ENCODE results near the gene GOSR2. TPM values are rescaled to one million over a fixed set of nuclear protein-coding genes. Genes with fewer than 3 reads are reported as not detected.

GOSR2 gene
- total RNA-seq, 1 experiment from 2014 or later: 36.5 TPM

- peaks cover 17% of the 10 kb centered on the region for H3K36me3 ChIP-seq (ENCODE audit: control insufficient read depth, insufficient read depth, low read length)
- TF ChIP-seq REST (IDR thresholded peaks at IDR 0.05; ENCODE audit: insufficient read depth in 1 of 2, low read depth in 2 of 2, low read length in 1 of 2) (no peak), POLR2AphosphoS5 (IDR thresholded peaks at IDR 0.05; ENCODE audit: low read depth, low read length) (no peak), CTCF (IDR thresholded peaks at IDR 0.05) (no peak), TCF7L2 (IDR thresholded peaks at IDR 0.05; ENCODE audit: low read depth, low read length) (no peak), SIN3A (IDR thresholded peaks at IDR 0.05; ENCODE audit: borderline replicate concordance, insufficient read depth, low read depth, low read length) (no peak)
- no TSS peak for BruUV-seq (replicated peaks)
- H3K27ac ChIP-seq (ENCODE audit: low read length): no peak overlapping the region
- POLR2A ChIA-PET: no interaction called here
- intact Hi-C loops (cut with micrococcal nuclease; ENCODE audit: unreplicated experiment) (no loop called here), in situ Hi-C loops (cut with HindIII; ENCODE audit: low pct_unique_long_range_greater_than_20kb, low sequenced_read_pairs) (no loop called here)
- DNase-seq (ENCODE audit: low read depth, low spot score) (no peak), ATAC-seq (no peak)
- H3K4me3 ChIP-seq (ENCODE audit: low read depth in 2 of 2, low read length in 2 of 2): no peak overlapping the region
- H3K9me3 ChIP-seq (ENCODE audit: control insufficient read depth, insufficient read depth, low read depth, low read length): no peaks in the 10 kb centered on the region
- no peaks in the 10 kb centered on the region for H3K27me3 ChIP-seq (ENCODE audit: control insufficient read depth, insufficient read depth, low read length)
- CTCF ChIA-PET: no interaction called here
- H3K4me1 ChIP-seq (ENCODE audit: control insufficient read depth, insufficient read depth, low read length): no peaks in the 10 kb centered on the region
Measured at GRCh38 chr17:46931596-46931995, 8.6 kb downstream of the GOSR2 start.

- TF ChIP-seq SIN3A (IDR thresholded peaks at IDR 0.05; ENCODE audit: borderline replicate concordance, insufficient read depth, low read depth, low read length) (no peak), TCF7L2 (IDR thresholded peaks at IDR 0.05; ENCODE audit: low read depth, low read length) (no peak), CTCF (IDR thresholded peaks at IDR 0.05) (no peak), POLR2AphosphoS5 (IDR thresholded peaks at IDR 0.05; ENCODE audit: low read depth, low read length) (no peak), REST (IDR thresholded peaks at IDR 0.05; ENCODE audit: insufficient read depth in 1 of 2, low read depth in 2 of 2, low read length in 1 of 2) (no peak)
- intact Hi-C loops (cut with micrococcal nuclease; ENCODE audit: unreplicated experiment) (no loop called here), in situ Hi-C loops (cut with HindIII; ENCODE audit: low pct_unique_long_range_greater_than_20kb, low sequenced_read_pairs) (no loop called here)
- H3K4me1 ChIP-seq (ENCODE audit: control insufficient read depth, insufficient read depth, low read length): no peaks in the 10 kb centered on the region
- ChIA-PET POLR2A (no interaction called here), CTCF (no interaction called here)
- H3K9me3 ChIP-seq (ENCODE audit: control insufficient read depth, insufficient read depth, low read depth, low read length): no peaks in the 10 kb centered on the region
- peaks cover 24% of the 10 kb centered on the region for H3K36me3 ChIP-seq (ENCODE audit: control insufficient read depth, insufficient read depth, low read length)
- DNase-seq (ENCODE audit: low read depth, low spot score): no peak
- ATAC-seq: no peak
- H3K4me3 ChIP-seq (ENCODE audit: low read depth in 2 of 2, low read length in 2 of 2): no peak overlapping the region
- BruUV-seq (replicated peaks): no TSS peak
- H3K27me3 ChIP-seq (ENCODE audit: control insufficient read depth, insufficient read depth, low read length): no peaks in the 10 kb centered on the region
- H3K27ac ChIP-seq (ENCODE audit: low read length): no peak overlapping the region
Measured at GRCh38 chr17:46935658-46936266, 12.8 kb downstream of the GOSR2 start.

Data from Panc1 (cell line).